Hepatocyte (in vitro differentiated cells): Measurements from ENCODE around the gene TEX261. TPM values are rescaled to one million over a fixed set of nuclear protein-coding genes. Genes with fewer than 3 reads are reported as not detected.

ENCODE experiments used
- DNase-seq: peaks from one replicate; pipeline ENCODE4 v3.0.0-alpha.2; 2016; ENCODE audit warnings: low spot score
- H2AFZ ChIP-seq: fragments of 200-600 bp; sonication (generic); 2 replicates; pipeline ENCODE4 v1.6.0; 2016; ENCODE audit warnings: antibody characterized with exemption, mild to moderate bottlenecking
- H3K27ac ChIP-seq: fragments of 200-600 bp; sonication (generic); 2 replicates; pipeline ENCODE4 v1.5.1; 2016; ENCODE audit warnings: mild to moderate bottlenecking
- H3K27me3 ChIP-seq: fragments of 200-600 bp; sonication (generic); 2 replicates; pipeline ENCODE4 v1.6.1; 2016
- H3K36me3 ChIP-seq: fragments of 200-600 bp; sonication (generic); replicated peaks from 2 replicates; pipeline ENCODE4 v1.5.1; 2016; ENCODE audit warnings: low read depth; ENCODE audit not compliant: insufficient read depth
- H3K4me1 ChIP-seq: fragments of 200-600 bp; sonication (generic); 2 replicates; pipeline ENCODE4 v1.5.1; 2016; ENCODE audit warnings: mild to moderate bottlenecking, moderate library complexity; ENCODE audit not compliant: insufficient read depth
- H3K4me2 ChIP-seq: fragments of 200-600 bp; sonication (generic); 2 replicates; pipeline ENCODE4 v1.6.0; 2016
- H3K4me3 ChIP-seq: fragments of 200-600 bp; sonication (generic); 2 replicates; pipeline ENCODE4 v1.5.1; 2016; ENCODE audit warnings: mild to moderate bottlenecking
- H3K79me2 ChIP-seq: fragments of 200-600 bp; sonication (generic); 2 replicates; pipeline ENCODE4 v1.6.0; 2017; ENCODE audit warnings: mild to moderate bottlenecking
- H3K9me2 ChIP-seq: fragments of 200-600 bp; sonication (generic); replicated peaks from 2 replicates; pipeline ENCODE4 v1.6.0; 2017; ENCODE audit warnings: mild to moderate bottlenecking; ENCODE audit not compliant: insufficient read depth
- H3K9me3 ChIP-seq: fragments of 200-600 bp; sonication (generic); 2 replicates; pipeline ENCODE4 v1.5.1; 2016; ENCODE audit warnings: low read depth, mild to moderate bottlenecking
- H4K20me1 ChIP-seq: fragments of 200-600 bp; sonication (generic); 2 replicates; pipeline ENCODE4 v1.6.0; 2016; ENCODE audit warnings: mild to moderate bottlenecking; ENCODE audit not compliant: insufficient read depth, poor library complexity, severe bottlenecking
- EZH2 ChIP-seq: fragments of 200-600 bp; sonication (generic); IDR thresholded peaks from 2 replicates; pipeline ENCODE4 v1.6.1; 2016; ENCODE audit warnings: antibody characterized with exemption, mild to moderate bottlenecking, borderline replicate concordance
- EZH2phosphoT487 ChIP-seq: fragments of 200-600 bp; sonication (generic); IDR thresholded peaks from one replicate; pipeline ENCODE4 v1.6.1; 2018; ENCODE audit warnings: antibody characterized with exemption, mild to moderate bottlenecking, low read depth, moderate library complexity; ENCODE audit not compliant: unreplicated experiment, severe bottlenecking
- WGBS: methylation state at CpG from one replicate; pipeline ENCODE4 v1.1.6; 2016; ENCODE audit warnings: low lambda C conversion rate; ENCODE audit errors: missing lambda C conversion rate; 5-methylcytosine and 5-hydroxymethylcytosine counted together
- polyA plus RNA-seq: library from polyadenylated mRNA; unstranded; fragments of >200 nt; fragmentation: Nextera tagmentation; extraction: Ambion mirVana; gene quantifications from 2 replicates; pipeline ENCODE4 v1.2.1, GENCODE V29; 2016
- total RNA-seq: library from RNA; depleted of rRNA; stranded (reverse); fragments of >200 nt; gene quantifications from 2 replicates; pipeline ENCODE4 v1.2.3, GENCODE V29; 2014
- TF ChIP-seq, protein P1 (sequence below): fragments of 200-600 bp; sonication (generic); IDR thresholded peaks from 2 replicates; pipeline ENCODE4 v1.5.1; 2016; ENCODE audit warnings: antibody characterized with exemption, mild to moderate bottlenecking; ENCODE audit not compliant: poor library complexity

Gene TEX261
- total and polyA plus RNA-seq, 2 experiments from 2014 or later = 41.5 to 81.0 TPM

DNA sequence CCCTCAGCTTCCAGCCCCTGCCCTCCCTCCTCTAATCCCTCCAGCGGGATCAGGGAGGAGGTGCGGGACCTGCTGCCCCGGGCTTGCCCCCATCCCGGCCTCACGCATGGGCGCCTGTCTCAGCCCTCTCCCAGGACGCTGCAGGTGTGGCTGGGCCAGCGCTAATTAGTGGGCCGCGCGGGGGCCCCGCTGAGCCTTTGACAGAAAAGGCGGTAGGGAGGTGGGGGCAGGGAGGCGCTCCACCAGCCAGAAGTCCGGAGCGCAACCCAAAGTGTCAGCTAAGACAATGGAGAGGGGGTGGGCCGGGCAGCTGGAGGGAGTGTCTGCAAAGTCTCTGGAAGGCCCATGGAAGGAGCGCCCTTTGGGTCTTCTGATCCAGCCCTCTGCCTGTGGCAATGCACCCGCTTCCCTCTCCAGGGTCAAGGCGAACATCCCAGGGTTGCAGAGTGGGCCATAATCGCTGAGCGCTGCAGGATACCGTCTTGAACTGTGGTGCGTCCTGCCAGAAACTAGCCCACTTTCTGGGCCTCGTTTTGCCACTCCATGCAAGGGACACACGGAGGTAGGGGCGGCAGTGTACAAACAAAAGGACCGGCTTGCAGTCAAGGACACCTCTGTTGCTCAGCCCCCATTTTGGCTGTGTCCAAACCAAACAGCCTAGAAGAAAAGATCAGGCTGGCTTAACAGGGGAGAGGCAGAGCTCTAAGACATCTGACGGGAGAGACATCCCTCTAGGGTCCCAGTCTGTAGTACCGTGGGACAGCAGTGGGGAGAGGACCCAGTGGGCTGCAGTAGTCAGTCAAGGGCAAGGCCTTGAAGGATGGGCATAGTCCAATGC, 55.5 kb downstream of the TEX261 start:
- no peaks in the 10 kb centered on the region for H3K36me3 ChIP-seq
- no peak overlapping the region for H3K4me3 ChIP-seq
- H3K4me1 ChIP-seq = no peaks in the 10 kb centered on the region
- 29% methylated on average over 30 of the region's 30 CpGs for WGBS
- H3K79me2 ChIP-seq = no peaks in the 10 kb centered on the region
- peak; percentile 5 for DNase-seq
- no peak overlapping the region for H3K27ac ChIP-seq
- no peaks in the 10 kb centered on the region for H3K9me2 ChIP-seq
- H4K20me1 ChIP-seq = no peaks in the 10 kb centered on the region
- H3K27me3 ChIP-seq = peaks cover 30% of the 10 kb centered on the region
- no peak overlapping the region for H2AFZ ChIP-seq
- no peak overlapping the region for H3K4me2 ChIP-seq
- no peaks in the 10 kb centered on the region for H3K9me3 ChIP-seq
- TF ChIP-seq, protein P1, sequence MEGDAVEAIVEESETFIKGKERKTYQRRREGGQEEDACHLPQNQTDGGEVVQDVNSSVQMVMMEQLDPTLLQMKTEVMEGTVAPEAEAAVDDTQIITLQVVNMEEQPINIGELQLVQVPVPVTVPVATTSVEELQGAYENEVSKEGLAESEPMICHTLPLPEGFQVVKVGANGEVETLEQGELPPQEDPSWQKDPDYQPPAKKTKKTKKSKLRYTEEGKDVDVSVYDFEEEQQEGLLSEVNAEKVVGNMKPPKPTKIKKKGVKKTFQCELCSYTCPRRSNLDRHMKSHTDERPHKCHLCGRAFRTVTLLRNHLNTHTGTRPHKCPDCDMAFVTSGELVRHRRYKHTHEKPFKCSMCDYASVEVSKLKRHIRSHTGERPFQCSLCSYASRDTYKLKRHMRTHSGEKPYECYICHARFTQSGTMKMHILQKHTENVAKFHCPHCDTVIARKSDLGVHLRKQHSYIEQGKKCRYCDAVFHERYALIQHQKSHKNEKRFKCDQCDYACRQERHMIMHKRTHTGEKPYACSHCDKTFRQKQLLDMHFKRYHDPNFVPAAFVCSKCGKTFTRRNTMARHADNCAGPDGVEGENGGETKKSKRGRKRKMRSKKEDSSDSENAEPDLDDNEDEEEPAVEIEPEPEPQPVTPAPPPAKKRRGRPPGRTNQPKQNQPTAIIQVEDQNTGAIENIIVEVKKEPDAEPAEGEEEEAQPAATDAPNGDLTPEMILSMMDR = no peak
- TF ChIP-seq EZH2 (no peak), EZH2phosphoT487 (no peak)

DNA sequence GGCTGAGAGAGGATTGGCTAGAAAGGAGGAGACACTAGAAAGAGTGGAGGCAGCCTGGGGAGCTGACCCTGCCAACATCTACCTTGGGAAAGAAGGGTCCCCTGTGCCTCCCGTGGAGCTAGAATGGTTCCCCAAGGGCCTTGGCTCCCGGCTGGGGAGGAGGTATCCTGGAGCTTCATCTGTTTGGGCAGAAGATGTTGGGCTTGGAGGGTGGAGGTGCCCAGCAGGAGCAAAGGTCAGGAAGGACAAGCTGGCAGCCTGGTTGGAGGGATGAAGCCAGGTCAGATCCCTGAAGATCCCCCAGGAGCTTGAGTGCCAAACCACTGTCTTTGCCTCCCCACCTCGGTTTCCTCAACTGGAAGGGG, 56.1 kb downstream of the TEX261 start:
- TF ChIP-seq, protein P1 = no peak
- TF ChIP-seq EZH2phosphoT487 = no peak
- peak; percentile 1 for DNase-seq
- 43% methylated on average over 3 of the region's 3 CpGs for WGBS
- Histone ChIP-seq H3K27me3 (peaks cover 30% of the 10 kb centered on the region), H3K27ac (no peak overlapping the region), H3K4me1 (no peaks in the 10 kb centered on the region), H3K4me2 (no peak overlapping the region), H2AFZ (no peak overlapping the region), H3K79me2 (no peaks in the 10 kb centered on the region), H3K4me3 (no peak overlapping the region), H3K9me2 (no peaks in the 10 kb centered on the region), H4K20me1 (no peaks in the 10 kb centered on the region), H3K36me3 (no peaks in the 10 kb centered on the region), H3K9me3 (no peaks in the 10 kb centered on the region)

DNA sequence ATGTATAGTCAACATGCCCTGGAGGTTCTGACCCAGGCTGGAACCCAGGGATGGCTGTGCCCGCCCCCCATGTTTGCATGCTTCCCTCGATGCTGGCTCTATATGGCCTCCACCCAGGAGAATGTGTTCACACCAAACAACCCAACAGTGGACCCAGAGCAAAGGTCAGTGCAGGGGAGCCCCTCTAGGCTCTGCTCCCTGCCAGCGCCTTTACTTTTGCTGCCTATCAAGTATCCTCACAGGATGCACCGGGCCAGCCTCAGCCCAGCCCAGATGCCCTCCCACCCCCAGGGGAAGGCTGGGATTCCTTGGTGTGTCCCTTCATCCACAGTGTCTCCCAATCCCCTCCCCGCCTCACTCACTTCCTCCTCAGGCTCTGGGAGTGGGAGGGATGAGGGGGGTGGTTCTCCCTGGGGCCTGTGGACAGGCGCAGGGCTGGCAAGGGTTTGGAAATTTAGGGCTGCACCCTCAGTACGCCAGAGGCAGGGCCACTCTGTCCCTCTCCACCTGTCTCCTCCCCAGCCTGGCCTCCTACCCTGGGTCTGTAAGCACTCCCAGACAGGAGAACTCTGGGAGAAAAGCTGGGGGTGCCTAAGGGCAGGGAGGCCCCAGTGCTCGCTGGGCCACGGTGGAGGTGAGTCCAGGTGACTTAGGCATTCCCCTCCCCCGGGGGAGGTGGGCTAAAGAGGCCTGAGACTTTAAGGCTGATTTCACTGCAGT, 56.6 kb downstream of the TEX261 start:
- Histone ChIP-seq H3K36me3 (no peaks in the 10 kb centered on the region), H3K79me2 (no peaks in the 10 kb centered on the region), H3K4me1 (no peaks in the 10 kb centered on the region), H3K4me2 (no peak overlapping the region), H4K20me1 (no peaks in the 10 kb centered on the region), H3K9me3 (no peaks in the 10 kb centered on the region), H3K9me2 (no peaks in the 10 kb centered on the region), H3K27me3 (peaks cover 30% of the 10 kb centered on the region), H3K4me3 (no peak overlapping the region), H3K27ac (no peak overlapping the region), H2AFZ (no peak overlapping the region)
- TF ChIP-seq, protein P1 = no peak
- TF ChIP-seq EZH2phosphoT487 (no peak), EZH2 (no peak)
- DNase-seq = peak; percentile 8
- WGBS = 61% methylated on average over 10 of the region's 10 CpGs
